ENCODE data around the gene HSD17B2. TPM values are rescaled to one million over a fixed set of nuclear protein-coding genes. Genes with fewer than 3 reads are reported as not detected.

Gene HSD17B2
- polyA plus RNA-seq, 3 donors: not detected

DNA sequence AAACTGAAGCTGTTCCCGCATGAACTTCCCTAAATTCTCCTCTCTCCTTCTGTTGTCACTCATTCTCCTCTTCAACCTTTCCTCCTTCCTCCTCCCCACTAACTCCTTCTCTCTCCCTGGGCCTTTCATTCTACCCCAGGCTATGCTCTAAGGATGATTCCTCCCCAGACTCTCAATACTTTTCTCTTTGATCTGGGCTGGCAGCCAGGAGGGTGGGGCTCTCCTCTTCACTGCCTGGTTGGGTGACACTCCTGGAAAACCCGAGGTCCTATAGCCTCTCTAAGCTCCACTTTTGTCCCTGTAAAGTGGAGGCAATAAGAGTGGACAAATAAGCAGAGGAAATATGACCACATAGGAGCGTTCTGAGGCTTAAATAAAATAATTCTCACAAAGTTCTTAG, 46.2 kb downstream of the HSD17B2 start:
- Histone ChIP-seq H3K9me3 (replicated peaks in 1 of 2; ENCODE audit: control insufficient read depth in 1 of 2, insufficient read depth in 1 of 2, low read length in 2 of 2) (no peaks in the 10 kb centered on the region), H4K20me1 (ENCODE audit: insufficient read depth, low read length) (no peaks in the 10 kb centered on the region), H3K4me1 (ENCODE audit: control insufficient read depth in 1 of 2, insufficient read depth in 2 of 2, low read length in 2 of 2) (no peaks in the 10 kb centered on the region), H2AFZ (ENCODE audit: insufficient read depth, low read depth, low read length, poor library complexity, severe bottlenecking) (no peak overlapping the region), H3K27ac (ENCODE audit: low read depth in 1 of 2, low read length in 2 of 2) (no peak overlapping the region), H3K36me3 (replicated peaks in 1 of 2; ENCODE audit: control insufficient read depth in 1 of 2, insufficient read depth in 2 of 2, low read length in 2 of 2) (no peaks in the 10 kb centered on the region), H3K9ac (ENCODE audit: insufficient read depth, low read length, poor library complexity, severe bottlenecking) (no peak overlapping the region), H3K79me2 (ENCODE audit: insufficient read depth, low read length) (no peaks in the 10 kb centered on the region), H3K27me3 (ENCODE audit: control insufficient read depth in 2 of 2, insufficient read depth in 2 of 2, low read length in 2 of 2) (no peaks in the 10 kb centered on the region), H3K4me3 (replicated peaks in 1 of 3; ENCODE audit: low read depth in 2 of 3, low read length in 3 of 3) (no peak overlapping the region), H3K4me2 (replicated peaks; ENCODE audit: extremely low read depth, low read length, poor library complexity, severe bottlenecking) (no peak overlapping the region)
- TF ChIP-seq, protein P1, sequence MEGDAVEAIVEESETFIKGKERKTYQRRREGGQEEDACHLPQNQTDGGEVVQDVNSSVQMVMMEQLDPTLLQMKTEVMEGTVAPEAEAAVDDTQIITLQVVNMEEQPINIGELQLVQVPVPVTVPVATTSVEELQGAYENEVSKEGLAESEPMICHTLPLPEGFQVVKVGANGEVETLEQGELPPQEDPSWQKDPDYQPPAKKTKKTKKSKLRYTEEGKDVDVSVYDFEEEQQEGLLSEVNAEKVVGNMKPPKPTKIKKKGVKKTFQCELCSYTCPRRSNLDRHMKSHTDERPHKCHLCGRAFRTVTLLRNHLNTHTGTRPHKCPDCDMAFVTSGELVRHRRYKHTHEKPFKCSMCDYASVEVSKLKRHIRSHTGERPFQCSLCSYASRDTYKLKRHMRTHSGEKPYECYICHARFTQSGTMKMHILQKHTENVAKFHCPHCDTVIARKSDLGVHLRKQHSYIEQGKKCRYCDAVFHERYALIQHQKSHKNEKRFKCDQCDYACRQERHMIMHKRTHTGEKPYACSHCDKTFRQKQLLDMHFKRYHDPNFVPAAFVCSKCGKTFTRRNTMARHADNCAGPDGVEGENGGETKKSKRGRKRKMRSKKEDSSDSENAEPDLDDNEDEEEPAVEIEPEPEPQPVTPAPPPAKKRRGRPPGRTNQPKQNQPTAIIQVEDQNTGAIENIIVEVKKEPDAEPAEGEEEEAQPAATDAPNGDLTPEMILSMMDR (IDR thresholded peaks at IDR 0.05): no peak
- Mint-ChIP-seq H3K9me3 (peaks cover 0 to 10% (median 2%) of the 10 kb centered on the region in 7 donors), H3K4me1 (no peaks in the 10 kb centered on the region), H3K36me3 (no peaks in the 10 kb centered on the region), H3K4me3 (no peak overlapping the region), H3K27ac (no peak overlapping the region), H3K27me3 (ENCODE audit: low read depth in 3 of 3) (peaks cover 4 to 11% (median 6%) of the 10 kb centered on the region in 3 donors)
- DNase-seq: no peak
- intact Hi-C loops (cut with micrococcal nuclease): no loop called here
- WGBS (ENCODE audit: insufficient coverage): 50% methylated on average over 1 of the region's 3 CpGs

DNA sequence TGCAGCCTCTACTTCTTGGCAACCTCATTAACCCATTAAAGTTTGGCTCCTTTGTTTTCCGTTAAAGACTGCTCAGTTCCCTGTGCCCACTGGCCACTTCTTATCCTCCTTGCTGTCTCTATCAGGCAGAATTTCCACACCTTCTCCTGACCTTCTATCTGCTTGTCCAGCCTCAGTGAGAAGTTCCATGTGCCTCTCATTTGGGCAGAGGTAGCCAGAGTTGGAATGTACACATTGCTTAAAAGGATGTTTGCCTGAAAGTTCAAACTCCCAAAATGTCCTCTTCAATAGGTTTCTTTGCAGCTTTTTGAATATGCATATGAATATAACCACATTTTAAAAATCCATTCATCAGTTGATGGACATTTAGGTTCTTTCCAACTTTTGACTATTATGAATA, 47.0 kb downstream of the HSD17B2 start:
- intact Hi-C loops (cut with micrococcal nuclease): no loop called here
- DNase-seq: no peak
- Mint-ChIP-seq H3K36me3 (no peaks in the 10 kb centered on the region), H3K9me3 (peaks cover 0 to 6% (median under 1%) of the 10 kb centered on the region in 7 donors), H3K4me1 (no peaks in the 10 kb centered on the region), H3K27me3 (ENCODE audit: low read depth in 3 of 3) (peaks cover 4 to 11% (median 10%) of the 10 kb centered on the region in 3 donors), H3K4me3 (no peak overlapping the region), H3K27ac (no peak overlapping the region)
- Histone ChIP-seq H3K4me1 (ENCODE audit: control insufficient read depth in 1 of 2, insufficient read depth in 2 of 2, low read length in 2 of 2) (no peaks in the 10 kb centered on the region), H3K36me3 (replicated peaks in 1 of 2; ENCODE audit: control insufficient read depth in 1 of 2, insufficient read depth in 2 of 2, low read length in 2 of 2) (no peaks in the 10 kb centered on the region), H3K4me3 (replicated peaks in 1 of 3; ENCODE audit: low read depth in 2 of 3, low read length in 3 of 3) (no peak overlapping the region), H3K9me3 (replicated peaks in 1 of 2; ENCODE audit: control insufficient read depth in 1 of 2, insufficient read depth in 1 of 2, low read length in 2 of 2) (no peaks in the 10 kb centered on the region), H3K79me2 (ENCODE audit: insufficient read depth, low read length) (no peaks in the 10 kb centered on the region), H3K4me2 (replicated peaks; ENCODE audit: extremely low read depth, low read length, poor library complexity, severe bottlenecking) (no peak overlapping the region), H2AFZ (ENCODE audit: insufficient read depth, low read depth, low read length, poor library complexity, severe bottlenecking) (no peak overlapping the region), H4K20me1 (ENCODE audit: insufficient read depth, low read length) (no peaks in the 10 kb centered on the region), H3K27me3 (ENCODE audit: control insufficient read depth in 2 of 2, insufficient read depth in 2 of 2, low read length in 2 of 2) (no peaks in the 10 kb centered on the region), H3K27ac (ENCODE audit: low read depth in 1 of 2, low read length in 2 of 2) (no peak overlapping the region), H3K9ac (ENCODE audit: insufficient read depth, low read length, poor library complexity, severe bottlenecking) (no peak overlapping the region)
- TF ChIP-seq, protein P1 (IDR thresholded peaks at IDR 0.05): no peak
- WGBS (ENCODE audit: insufficient coverage): 91% methylated on average over 1 of the region's 1 CpG
